Activated naive CD4-positive, alpha-beta T cell treated with anti-CD3 and anti-CD28 coated beads, Interleukin-2, amount 10 ng/mL, durations not matched to agents 7 days and 5 days (primary cell): ENCODE results near the gene PLEKHM2.

Source experiments
- CTCF ChIA-PET: fragments of 350-600 bp; sonication (Branson Sonifier 250); formaldehyde crosslinking; loops from one replicate; lab custom pipeline; 2021; ENCODE audit warnings: antibody characterized with exemption; lab: Charles Lee
- DNase-seq: peaks from one replicate; pipeline ENCODE4 v3.0.0-alpha.2; 2020
- H3K27ac Mint-ChIP-seq: one replicate; pipeline ENCODE4 v1.8.0; 2021; ENCODE audit warnings: mild to moderate bottlenecking, moderate library complexity, mixed read lengths
- H3K27me3 Mint-ChIP-seq: one replicate; pipeline ENCODE4 v1.8.0; 2021; ENCODE audit warnings: mild to moderate bottlenecking, mixed read lengths
- H3K36me3 Mint-ChIP-seq: one replicate; pipeline ENCODE4 v1.8.0; 2021; ENCODE audit warnings: mixed read lengths
- H3K4me1 Mint-ChIP-seq: one replicate; pipeline ENCODE4 v1.8.0; 2021; ENCODE audit warnings: mixed read lengths
- H3K4me3 Mint-ChIP-seq: one replicate; pipeline ENCODE4 v1.8.0; 2021; ENCODE audit warnings: mild to moderate bottlenecking, moderate library complexity, mixed read lengths
- H3K9me3 Mint-ChIP-seq: one replicate; pipeline ENCODE4 v1.8.0; 2021; ENCODE audit warnings: mixed read lengths

PLEKHM2 gene

GRCh38 chr1:15663925-15664324, 20.2 kb upstream of the PLEKHM2 start:
- Mint-ChIP-seq H3K4me1 (no peaks in the 10 kb centered on the region), H3K27ac (no peak overlapping the region), H3K9me3 (no peaks in the 10 kb centered on the region), H3K36me3 (peaks cover 35% of the 10 kb centered on the region), H3K27me3 (no peaks in the 10 kb centered on the region), H3K4me3 (no peak overlapping the region)
- DNase-seq: no peak
- CTCF ChIA-PET: interaction anchor here (0.7 to 1.5 kb wide), 4 partner anchors 15 to 1358 kb away, joined by 3 to 5 read pairs (median 3); no protein-coding TSS in a partner anchor

GRCh38 chr1:15667362-15667761, 16.8 kb upstream of the PLEKHM2 start:
- Mint-ChIP-seq H3K27me3 (no peaks in the 10 kb centered on the region), H3K4me1 (no peaks in the 10 kb centered on the region), H3K27ac (no peak overlapping the region), H3K36me3 (peaks cover 4% of the 10 kb centered on the region), H3K4me3 (no peak overlapping the region), H3K9me3 (no peaks in the 10 kb centered on the region)
- DNase-seq: no peak
- CTCF ChIA-PET: no interaction called here

- Mint-ChIP-seq H3K27me3 (no peaks in the 10 kb centered on the region), H3K36me3 (peaks cover 4% of the 10 kb centered on the region), H3K4me3 (no peak overlapping the region), H3K4me1 (no peaks in the 10 kb centered on the region), H3K27ac (no peak overlapping the region), H3K9me3 (no peaks in the 10 kb centered on the region)
- CTCF ChIA-PET: no interaction called here
- no peak for DNase-seq
Measured at GRCh38 chr1:15668089-15668754, 15.9 kb upstream of the PLEKHM2 start.

GRCh38 chr1:15669074-15669473, 15.0 kb upstream of the PLEKHM2 start:
- no peaks in the 10 kb centered on the region for H3K4me1 Mint-ChIP-seq
- H3K27me3 Mint-ChIP-seq: no peaks in the 10 kb centered on the region
- no peaks in the 10 kb centered on the region for H3K9me3 Mint-ChIP-seq
- no peak overlapping the region for H3K4me3 Mint-ChIP-seq
- CTCF ChIA-PET: interaction anchor here (1.0 kb wide), 1 partner anchor 12 kb away, joined by 3 read pairs; no protein-coding TSS in a partner anchor
- no peak overlapping the region for H3K27ac Mint-ChIP-seq
- DNase-seq: no peak
- H3K36me3 Mint-ChIP-seq: peaks cover 4% of the 10 kb centered on the region

- Mint-ChIP-seq H3K36me3 (peaks cover 4% of the 10 kb centered on the region), H3K4me1 (no peaks in the 10 kb centered on the region), H3K27ac (no peak overlapping the region), H3K4me3 (no peak overlapping the region), H3K9me3 (no peaks in the 10 kb centered on the region), H3K27me3 (no peaks in the 10 kb centered on the region)
- no peak for DNase-seq
- CTCF ChIA-PET: interaction anchor here (1.0 kb wide), 1 partner anchor 13 kb away, joined by 3 read pairs; no protein-coding TSS in a partner anchor
Measured at GRCh38 chr1:15669864-15670263, 14.3 kb upstream of the PLEKHM2 start.

GRCh38 chr1:15671430-15671829, 12.7 kb upstream of the PLEKHM2 start:
- DNase-seq: no peak
- CTCF ChIA-PET: no interaction called here
- Mint-ChIP-seq H3K9me3 (no peaks in the 10 kb centered on the region), H3K27ac (no peak overlapping the region), H3K4me3 (no peak overlapping the region), H3K4me1 (no peaks in the 10 kb centered on the region), H3K36me3 (peaks cover 1% of the 10 kb centered on the region), H3K27me3 (no peaks in the 10 kb centered on the region)

GRCh38 chr1:15674386-15675159, 9.5 kb upstream of the PLEKHM2 start:
- Mint-ChIP-seq H3K4me1 (peaks cover 4% of the 10 kb centered on the region), H3K27me3 (no peaks in the 10 kb centered on the region), H3K9me3 (no peaks in the 10 kb centered on the region), H3K27ac (no peak overlapping the region), H3K36me3 (no peaks in the 10 kb centered on the region), H3K4me3 (no peak overlapping the region)
- CTCF ChIA-PET: no interaction called here
- DNase-seq: no peak

- Mint-ChIP-seq H3K27me3 (peaks cover 6% of the 10 kb centered on the region), H3K4me1 (peaks cover 7% of the 10 kb centered on the region), H3K4me3 (no peak overlapping the region), H3K27ac (no peak overlapping the region), H3K36me3 (no peaks in the 10 kb centered on the region), H3K9me3 (no peaks in the 10 kb centered on the region)
- DNase-seq: no peak
- CTCF ChIA-PET: no interaction called here
Measured at GRCh38 chr1:15676010-15676409, 8.1 kb upstream of the PLEKHM2 start.

- DNase-seq: no peak
- Mint-ChIP-seq H3K36me3 (no peaks in the 10 kb centered on the region), H3K27ac (no peak overlapping the region), H3K4me3 (no peak overlapping the region), H3K4me1 (peaks cover 7% of the 10 kb centered on the region), H3K9me3 (no peaks in the 10 kb centered on the region), H3K27me3 (peaks cover 10% of the 10 kb centered on the region)
- CTCF ChIA-PET: no interaction called here
Measured at GRCh38 chr1:15676688-15677661, 7.1 kb upstream of the PLEKHM2 start.

- peaks cover 10% of the 10 kb centered on the region for H3K27me3 Mint-ChIP-seq
- DNase-seq: no peak
- no peaks in the 10 kb centered on the region for H3K9me3 Mint-ChIP-seq
- no peak overlapping the region for H3K4me3 Mint-ChIP-seq
- CTCF ChIA-PET: interaction anchor here (1.1 kb wide), 1 partner anchor 14 kb away, joined by 3 read pairs; no protein-coding TSS in a partner anchor
- H3K36me3 Mint-ChIP-seq: no peaks in the 10 kb centered on the region
- no peak overlapping the region for H3K27ac Mint-ChIP-seq
- peaks cover 12% of the 10 kb centered on the region for H3K4me1 Mint-ChIP-seq
Measured at GRCh38 chr1:15678578-15678977, 5.5 kb upstream of the PLEKHM2 start.

GRCh38 chr1:15680131-15680530, 4.0 kb upstream of the PLEKHM2 start:
- peaks cover 14% of the 10 kb centered on the region for H3K4me1 Mint-ChIP-seq

GRCh38 chr1:15680561-15681348, 3.4 kb upstream of the PLEKHM2 start:
- H3K27ac Mint-ChIP-seq: no peak overlapping the region
- no peak overlapping the region for H3K4me3 Mint-ChIP-seq
- CTCF ChIA-PET: interaction anchor here (2.0 kb wide), 1 partner anchor 59 kb away, joined by 6 read pairs; no protein-coding TSS in a partner anchor
- DNase-seq: no peak
- peaks cover 10% of the 10 kb centered on the region for H3K27me3 Mint-ChIP-seq
- H3K9me3 Mint-ChIP-seq: no peaks in the 10 kb centered on the region
- H3K36me3 Mint-ChIP-seq: peaks cover 2% of the 10 kb centered on the region
- H3K4me1 Mint-ChIP-seq: peaks cover 19% of the 10 kb centered on the region

More at GRCh38 chr1:15680131-15680530, 4.0 kb upstream of the PLEKHM2 start:
- H3K36me3 Mint-ChIP-seq: peaks cover 2% of the 10 kb centered on the region
- no peak overlapping the region for H3K4me3 Mint-ChIP-seq
- peaks cover 10% of the 10 kb centered on the region for H3K27me3 Mint-ChIP-seq
- H3K9me3 Mint-ChIP-seq: no peaks in the 10 kb centered on the region
- CTCF ChIA-PET: no interaction called here
- no peak overlapping the region for H3K27ac Mint-ChIP-seq
- DNase-seq: no peak
